Osteocyte (in vitro differentiated cells): ENCODE results near the gene SLX1B. TPM values are rescaled to one million over a fixed set of nuclear protein-coding genes. Genes with fewer than 3 reads are reported as not detected.
"Not testable (repeated sequence)": the region's sequence is repeated elsewhere in the genome, so short reads cannot be mapped to it uniquely, and the experiment has no call there.

Source experiments
- DNase-seq: peaks from one replicate; pipeline ENCODE4 v3.0.0; 2021; ENCODE audit warnings: mixed read lengths; ENCODE audit not compliant: unreplicated experiment; ENCODE audit errors: extremely low spot score
- H3K27ac Mint-ChIP-seq: one replicate; pipeline ENCODE4 v1.8.0; 2021; ENCODE audit warnings: mild to moderate bottlenecking, mixed read lengths; ENCODE audit not compliant: unreplicated experiment
- H3K27me3 Mint-ChIP-seq: one replicate; pipeline ENCODE4 v1.8.0; 2021; ENCODE audit warnings: mixed read lengths; ENCODE audit not compliant: unreplicated experiment
- H3K36me3 Mint-ChIP-seq: one replicate; pipeline ENCODE4 v1.8.0; 2021; ENCODE audit warnings: mixed read lengths; ENCODE audit not compliant: unreplicated experiment
- H3K4me1 Mint-ChIP-seq: one replicate; pipeline ENCODE4 v1.8.0; 2021; ENCODE audit warnings: mixed read lengths; ENCODE audit not compliant: unreplicated experiment
- H3K4me3 Mint-ChIP-seq: one replicate; pipeline ENCODE4 v1.8.0; 2021; ENCODE audit warnings: mild to moderate bottlenecking, moderate library complexity, mixed read lengths; ENCODE audit not compliant: unreplicated experiment
- H3K9me3 Mint-ChIP-seq: one replicate; pipeline ENCODE4 v1.8.0; 2021; ENCODE audit warnings: mixed read lengths; ENCODE audit not compliant: unreplicated experiment
- total RNA-seq: library from RNA; stranded (reverse); gene quantifications from 2 replicates; pipeline ENCODE4 v1.2.1, GENCODE V29; 2021

The SLX1B gene
- total RNA-seq, 1 donor from 2014 or later: 16.1 TPM

- not testable (repeated sequence) for DNase-seq, H3K9me3 Mint-ChIP-seq, H3K27ac Mint-ChIP-seq, H3K27me3 Mint-ChIP-seq, H3K36me3 Mint-ChIP-seq, H3K4me1 Mint-ChIP-seq, H3K4me3 Mint-ChIP-seq
Observed at GRCh38 chr16:29467654-29468366, 13.5 kb downstream of the SLX1B start.

GRCh38 chr16:29469660-29470059 lies 15.3 kb downstream of the SLX1B start:
- H3K9me3 Mint-ChIP-seq: not testable (repeated sequence)

GRCh38 chr16:29472065-29472464 lies 17.7 kb downstream of the SLX1B start:
- not testable (repeated sequence) for H3K4me1 Mint-ChIP-seq, H3K27me3 Mint-ChIP-seq, H3K27ac Mint-ChIP-seq, H3K9me3 Mint-ChIP-seq, DNase-seq, H3K36me3 Mint-ChIP-seq, H3K4me3 Mint-ChIP-seq

More at GRCh38 chr16:29469660-29470059, 15.3 kb downstream of the SLX1B start:
- DNase-seq: peak; percentile 86
- not testable (repeated sequence) for H3K27me3 Mint-ChIP-seq, H3K4me1 Mint-ChIP-seq, H3K27ac Mint-ChIP-seq, H3K36me3 Mint-ChIP-seq, H3K4me3 Mint-ChIP-seq

- H3K36me3 Mint-ChIP-seq, H3K27ac Mint-ChIP-seq: not testable (repeated sequence)
- peak; percentile 81 for DNase-seq
Observed at GRCh38 chr16:29482276-29482675, 27.9 kb downstream of the SLX1B start.

GRCh38 chr16:29506308-29506707 lies 52.0 kb downstream of the SLX1B start, which contains the start of gene NPIPB12:
NPIPB12 (minus strand) TSS chr16:29506408.
- H3K4me1 Mint-ChIP-seq, DNase-seq, H3K27ac Mint-ChIP-seq, H3K27me3 Mint-ChIP-seq, H3K4me3 Mint-ChIP-seq, H3K9me3 Mint-ChIP-seq, H3K36me3 Mint-ChIP-seq: not testable (repeated sequence)

More at GRCh38 chr16:29482276-29482675, 27.9 kb downstream of the SLX1B start:
- H3K4me1 Mint-ChIP-seq, H3K4me3 Mint-ChIP-seq, H3K27me3 Mint-ChIP-seq, H3K9me3 Mint-ChIP-seq: not testable (repeated sequence)

Other genes starting within 250 kb of the SLX1B start
- 0.67 and 1.3 TPM in 2 replicates for gene NPIPB11, start 47.8 kb upstream of the SLX1B start, total RNA-seq
- gene BOLA2, start 182 bp upstream of the SLX1B start, total RNA-seq: 3.9 and 4.3 TPM in 2 replicates
- 0.78 and 0.86 TPM in 2 replicates for gene SULT1A4, start 5.4 kb downstream of the SLX1B start, total RNA-seq
- gene NPIPB12, start 51.9 kb downstream of the SLX1B start, total RNA-seq: 55.1 and 70.4 TPM in 2 replicates
- not detected in 2 replicates for gene SPN, start 208.7 kb downstream of the SLX1B start, total RNA-seq
- 23.5 and 30.1 TPM in 2 replicates for gene QPRT, start 224.6 kb downstream of the SLX1B start, total RNA-seq